CD4-positive, alpha-beta T cell treated with Interleukin-1 beta for 1 hour (primary cell): ENCODE results near the gene POPDC2.

Experiments
- DNase-seq, 2 donors: peaks; one replicate each; pipeline ENCODE4 v3.0.0-alpha.2; 2020 to 2022

The POPDC2 gene

DNA sequence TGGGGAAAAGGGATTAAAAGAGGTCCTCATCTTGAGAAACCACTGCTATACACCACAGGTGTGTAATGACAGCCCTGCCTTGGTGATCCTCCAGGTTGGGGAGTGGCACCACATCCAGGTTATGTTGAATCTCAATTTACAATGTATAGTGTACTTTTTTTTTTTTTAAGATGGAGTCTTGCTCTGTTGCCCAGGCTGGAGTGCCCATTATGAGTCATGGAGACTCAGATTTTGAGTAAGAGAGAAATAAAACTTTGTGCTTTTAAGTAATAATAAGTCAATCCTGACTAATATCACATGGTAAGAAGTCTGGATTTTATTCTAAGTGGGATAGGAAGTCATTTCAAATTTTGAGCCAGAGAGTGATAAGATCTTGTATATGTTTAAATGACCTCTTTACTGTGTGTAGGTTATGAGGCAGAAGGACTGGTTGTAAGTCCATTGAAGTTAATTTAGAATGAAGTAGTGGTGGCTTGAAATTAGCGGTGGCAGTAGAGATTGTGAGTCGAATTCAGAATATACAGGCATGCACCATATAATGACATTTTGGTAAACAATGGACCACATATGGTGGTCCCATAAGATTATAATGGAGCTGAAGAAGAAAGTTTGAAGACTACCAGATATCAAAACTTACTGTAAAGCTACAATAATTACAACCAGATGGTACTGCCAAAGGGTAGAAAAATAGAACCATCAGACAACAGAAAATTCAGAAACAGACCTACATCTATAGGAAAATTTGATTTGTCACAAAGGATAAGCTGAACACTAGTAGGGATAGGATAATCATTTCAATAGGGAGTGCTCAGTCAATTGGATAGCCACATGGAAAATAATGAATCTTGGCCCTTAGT lies 20.7 kb downstream of the POPDC2 start:
- DNase-seq, result no peak

DNA sequence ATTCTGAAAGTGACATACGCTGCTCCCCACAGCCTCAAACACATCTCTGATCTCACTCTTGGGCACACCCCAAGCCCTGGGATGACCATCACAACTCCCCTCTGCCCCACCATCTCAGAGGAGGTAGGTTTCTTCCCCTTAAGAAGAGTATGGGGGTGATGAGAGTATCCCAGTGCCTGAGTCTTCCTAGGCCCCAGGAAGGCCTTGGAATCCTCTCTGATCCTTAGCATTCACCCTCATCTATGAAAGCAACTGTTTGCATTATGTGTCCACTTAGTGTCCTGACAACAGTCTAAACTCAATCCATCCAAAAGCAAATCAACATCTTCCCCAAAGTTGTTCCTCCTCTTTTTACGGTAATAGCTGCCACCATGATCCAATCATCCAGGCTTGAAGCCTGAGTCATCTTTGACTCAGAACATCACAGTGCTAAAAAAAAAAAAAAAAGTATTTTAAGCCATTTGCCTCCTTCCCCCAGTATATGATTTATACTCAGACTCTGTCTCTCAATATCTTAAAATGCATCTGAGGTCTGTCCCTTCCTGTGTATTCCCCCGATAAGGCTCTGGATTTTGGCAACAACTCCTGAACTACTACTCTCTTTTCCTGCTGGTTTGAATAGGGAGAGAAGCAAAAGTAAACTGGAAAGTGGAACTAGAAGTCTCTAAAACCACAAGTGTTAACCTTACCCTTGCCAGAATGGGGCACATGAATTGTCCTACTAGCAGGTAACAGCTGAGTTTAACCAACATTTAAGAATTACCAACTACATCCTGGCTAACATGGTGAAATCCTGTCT lies 22.5 kb downstream of the POPDC2 start:
- DNase-seq, result peak in 1 of 2 donors; percentile 38

DNA sequence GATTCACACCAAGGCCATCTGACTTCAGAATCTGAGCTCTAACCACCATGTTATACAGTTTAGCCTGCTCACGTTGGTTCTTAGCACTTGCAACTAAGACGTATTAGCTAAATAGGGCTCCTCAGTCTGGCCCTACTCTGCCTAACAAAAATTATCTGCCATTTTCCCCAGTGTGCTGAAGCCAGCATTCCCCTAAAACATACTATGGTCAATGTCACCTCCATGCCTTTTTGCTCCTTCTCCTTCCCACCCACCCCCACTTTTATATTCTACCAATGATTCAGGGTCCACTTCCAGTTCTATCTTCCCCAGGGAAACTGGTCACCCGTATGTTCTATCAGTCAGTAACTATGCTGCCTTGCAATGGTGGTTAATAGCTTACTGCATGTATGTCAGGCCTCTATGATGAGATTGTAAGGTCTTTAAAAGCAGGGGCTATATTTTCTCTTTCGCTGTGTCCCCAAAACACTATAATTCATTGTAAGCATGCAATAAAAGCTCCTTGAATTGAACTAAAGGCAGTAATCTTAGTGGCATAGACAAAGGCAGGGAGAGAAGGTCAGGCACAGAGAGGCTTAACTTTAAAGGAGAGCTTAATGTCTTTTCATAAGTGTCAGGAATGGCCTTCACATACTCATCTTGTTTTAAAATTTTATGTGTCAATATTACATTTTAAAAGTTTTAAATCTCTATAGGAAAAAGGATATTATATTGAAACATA lies 23.3 kb downstream of the POPDC2 start:
- no peak for DNase-seq

DNA sequence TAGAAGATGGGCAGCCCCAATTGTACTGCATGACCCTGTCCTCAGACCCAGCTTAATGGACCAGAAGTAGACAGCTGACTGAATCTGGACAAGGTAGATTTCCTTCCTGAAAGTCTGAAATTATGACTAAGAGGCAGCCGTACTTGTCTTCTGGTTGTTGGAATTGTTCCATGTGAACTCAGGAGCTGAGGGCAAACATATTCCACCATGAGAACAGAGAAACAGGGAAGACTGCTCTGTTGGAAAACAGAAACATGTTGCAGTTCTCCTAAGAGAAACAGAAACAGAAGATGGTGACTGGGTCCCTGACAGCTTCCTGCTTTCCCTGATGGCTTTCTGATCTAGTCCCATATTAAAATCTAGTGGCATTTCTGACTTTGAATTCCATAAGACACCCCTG lies 24.1 kb downstream of the POPDC2 start:
- no peak for DNase-seq

DNA sequence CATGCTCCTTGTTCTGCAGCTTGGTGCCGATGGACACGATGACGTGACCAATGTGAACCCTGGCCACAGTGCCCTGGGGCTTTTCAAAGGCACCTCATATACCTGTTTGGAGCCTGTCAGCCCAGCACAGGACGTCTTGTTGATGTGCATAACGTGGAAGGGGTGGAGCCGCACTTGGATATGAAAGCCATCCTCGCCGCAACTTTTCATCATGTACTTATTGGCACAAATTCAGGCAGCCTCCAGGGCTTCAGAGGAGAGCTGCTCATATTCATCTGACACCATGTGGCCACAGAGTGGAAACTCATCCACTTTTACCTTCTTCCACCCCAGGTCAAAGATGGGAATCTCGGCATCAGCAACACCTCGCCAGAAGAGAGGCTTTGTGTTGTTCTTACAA lies 24.7 kb downstream of the POPDC2 start:
- no peak for DNase-seq

DNA sequence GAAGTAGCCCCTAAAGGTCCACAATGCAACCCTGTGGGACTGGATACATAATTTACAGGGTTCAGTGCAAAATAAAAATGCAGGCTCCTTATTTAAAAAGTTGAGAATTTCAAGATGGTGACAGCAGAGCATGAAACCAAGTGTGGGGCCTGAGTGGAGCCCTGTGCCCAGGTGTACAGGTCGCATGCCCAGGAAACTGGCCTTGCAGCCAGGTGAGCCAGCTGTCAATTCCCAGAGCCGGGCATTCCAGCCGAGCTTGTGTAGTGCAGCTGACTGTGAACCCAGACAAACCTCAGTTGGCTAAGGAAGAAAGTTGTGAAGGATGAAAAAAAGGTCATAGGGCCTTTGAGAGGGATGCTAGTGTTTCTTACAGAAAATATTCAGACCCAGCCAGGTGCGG lies 27.6 kb downstream of the POPDC2 start:
- DNase-seq, result no peak

DNA sequence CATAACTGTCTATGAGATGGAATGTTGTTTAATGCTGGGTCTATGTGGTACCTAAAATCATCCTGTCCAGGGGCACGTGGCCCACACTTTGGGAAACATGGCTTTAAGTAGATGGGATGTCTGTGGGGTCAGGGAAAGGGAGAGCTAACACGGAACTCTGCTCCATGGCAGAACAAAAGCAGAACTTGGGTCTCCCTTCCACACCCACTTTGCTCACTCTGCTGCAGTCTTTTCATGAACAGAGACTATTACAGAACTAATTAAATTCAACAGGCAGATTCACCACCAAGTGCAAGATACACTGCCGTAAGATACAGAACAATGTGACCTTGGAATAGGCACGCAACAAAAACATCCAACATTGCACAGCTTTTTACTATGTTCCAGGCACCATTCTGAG lies 28.2 kb downstream of the POPDC2 start:
- no peak for DNase-seq

DNA sequence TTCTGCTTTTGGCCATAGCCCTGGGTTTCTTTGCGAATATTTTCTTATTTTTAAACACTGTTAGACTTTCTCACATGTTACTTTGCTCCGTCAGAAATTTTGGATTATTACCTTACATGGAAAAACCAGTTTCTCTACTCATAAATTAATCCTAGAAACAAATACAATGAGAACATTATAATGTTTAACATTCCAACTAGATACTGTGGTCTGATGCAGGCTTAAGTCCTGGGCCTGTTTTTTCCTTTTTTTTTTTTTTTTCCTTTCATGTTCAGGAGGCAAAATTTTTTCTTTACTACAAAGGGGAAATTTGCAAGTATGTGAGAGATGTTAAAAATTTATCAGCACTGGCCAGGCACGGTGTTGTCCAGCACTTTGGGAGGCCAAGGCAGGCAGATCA lies 28.9 kb downstream of the POPDC2 start:
- no peak for DNase-seq

DNA sequence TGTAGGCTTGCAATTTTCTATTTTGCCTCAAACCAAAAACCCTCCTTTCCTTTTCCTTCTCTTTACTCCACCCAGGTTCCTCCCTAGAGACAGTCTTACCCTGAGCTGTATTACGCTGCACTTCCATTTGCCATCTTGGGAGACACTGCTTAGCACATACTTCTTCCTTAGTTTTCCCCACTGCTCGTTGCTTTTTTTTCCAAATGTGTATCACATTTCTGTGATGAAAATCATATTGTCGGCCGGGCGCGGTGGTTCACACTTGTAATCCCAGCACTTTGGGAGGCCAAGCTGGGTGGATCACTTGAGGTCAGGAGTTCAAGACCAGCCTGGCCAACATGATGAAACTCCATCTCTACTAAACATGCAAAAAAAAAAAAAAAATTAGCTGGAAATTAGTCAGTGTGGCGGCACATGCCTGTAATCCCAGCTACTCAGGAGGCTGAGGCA lies 29.5 kb downstream of the POPDC2 start:
- no peak for DNase-seq

DNA sequence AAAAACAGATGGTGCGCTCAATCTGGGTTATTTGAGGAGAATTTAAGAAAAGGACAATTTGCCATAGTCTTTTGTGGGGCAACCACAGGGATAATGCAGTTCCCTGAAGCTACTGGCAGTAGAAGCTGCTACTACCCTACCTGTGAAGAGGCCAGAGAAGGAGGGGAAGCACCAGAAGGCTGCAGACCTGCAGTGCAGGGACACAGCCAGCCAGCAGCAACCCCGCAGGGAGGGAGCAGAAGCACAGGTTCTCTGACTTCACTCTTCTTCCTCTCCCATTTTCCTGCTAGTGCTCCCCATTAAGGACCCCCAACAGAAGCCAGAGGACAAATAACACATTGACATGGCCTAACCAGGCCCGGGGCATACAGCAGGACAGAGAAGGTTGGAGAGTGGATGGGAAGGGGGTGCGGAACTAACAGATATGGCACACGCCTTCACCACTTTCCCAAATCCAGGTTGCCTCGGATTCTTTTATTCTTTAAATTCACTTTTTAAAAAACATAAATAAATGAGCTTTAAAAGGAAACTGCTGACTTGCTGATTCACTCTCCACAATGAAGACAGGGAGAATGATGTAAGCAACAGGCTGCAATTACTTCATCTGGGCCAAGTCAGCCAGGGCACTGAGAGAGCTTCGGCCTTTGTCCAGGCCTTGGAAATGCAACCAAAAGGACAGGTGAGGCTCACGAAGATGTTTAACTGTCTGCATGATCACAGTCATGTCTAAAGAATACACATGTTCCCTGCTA lies 30.1 kb downstream of the POPDC2 start:
- peak in 1 of 2 donors; percentile 32 for DNase-seq

DNA sequence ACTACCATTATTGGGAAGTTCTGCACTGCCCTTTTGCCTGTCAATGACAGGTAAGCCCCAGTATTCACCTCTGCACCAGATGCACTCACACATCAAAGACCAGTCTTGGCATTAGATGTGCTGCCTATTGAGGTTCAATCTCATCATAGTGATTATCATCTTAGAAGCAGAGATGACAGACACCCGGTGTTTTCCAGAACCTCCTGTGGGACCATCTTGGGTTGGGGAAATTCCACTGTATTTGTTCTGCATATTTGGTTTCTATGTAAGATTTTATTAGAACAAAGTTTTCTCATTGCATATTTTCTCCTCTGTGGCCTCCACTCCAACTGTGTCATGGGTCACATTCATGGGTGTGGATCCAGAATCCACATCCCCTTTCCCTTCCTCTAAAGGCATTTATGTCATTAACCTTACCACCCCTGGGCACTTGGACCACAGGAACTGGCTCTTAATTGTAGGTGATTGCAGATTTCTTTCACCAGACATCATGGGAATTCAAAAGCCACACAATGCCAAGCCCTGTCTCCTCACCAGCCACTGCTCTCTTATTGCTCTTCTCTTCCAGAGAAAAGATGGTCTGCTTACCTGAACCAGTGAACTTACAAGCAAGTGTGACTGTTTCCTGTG lies 31.5 kb downstream of the POPDC2 start:
- DNase-seq, result peak; percentile 28 to 44

DNA sequence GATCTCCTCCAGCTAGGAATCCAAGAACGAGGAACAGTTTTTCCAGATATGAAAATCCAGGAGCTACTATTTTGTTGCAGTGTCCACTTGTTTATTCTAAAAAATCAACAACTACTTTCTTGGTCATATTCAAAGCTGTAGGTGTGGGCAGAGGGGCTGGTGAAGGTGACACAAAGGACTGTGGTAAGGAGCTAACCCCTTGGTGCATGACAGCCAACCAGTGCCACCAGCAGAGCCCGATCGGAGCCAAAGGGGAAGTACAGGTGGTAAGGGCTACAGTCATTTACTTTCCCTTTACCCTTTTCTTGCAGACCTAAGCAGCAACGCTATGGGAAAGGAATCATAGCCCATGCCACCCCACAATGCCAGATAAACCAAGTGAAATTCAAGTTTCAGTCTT lies 32.0 kb downstream of the POPDC2 start:
- peak; percentile 16 to 51 for DNase-seq

DNA sequence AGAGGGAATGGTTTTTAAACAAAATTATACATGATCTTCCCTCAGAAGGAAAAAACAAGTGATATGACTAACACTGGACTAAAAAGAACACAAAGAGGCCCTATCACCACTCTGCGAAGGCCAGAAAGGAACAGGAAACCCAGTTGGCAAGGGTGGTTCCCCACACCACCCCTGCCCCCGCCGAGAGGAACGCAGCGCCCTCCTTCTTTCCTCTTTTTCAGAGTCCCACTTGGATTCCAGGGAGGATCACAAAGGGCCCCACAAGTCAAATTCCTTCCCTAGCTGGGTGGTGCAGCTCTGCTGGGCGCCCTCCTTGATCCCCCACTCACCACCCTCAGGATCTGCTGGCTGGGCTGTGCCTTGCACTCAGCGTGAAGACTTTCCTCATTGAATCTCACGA lies 32.9 kb downstream of the POPDC2 start:
- DNase-seq, result peak; percentile 27 to 55

DNA sequence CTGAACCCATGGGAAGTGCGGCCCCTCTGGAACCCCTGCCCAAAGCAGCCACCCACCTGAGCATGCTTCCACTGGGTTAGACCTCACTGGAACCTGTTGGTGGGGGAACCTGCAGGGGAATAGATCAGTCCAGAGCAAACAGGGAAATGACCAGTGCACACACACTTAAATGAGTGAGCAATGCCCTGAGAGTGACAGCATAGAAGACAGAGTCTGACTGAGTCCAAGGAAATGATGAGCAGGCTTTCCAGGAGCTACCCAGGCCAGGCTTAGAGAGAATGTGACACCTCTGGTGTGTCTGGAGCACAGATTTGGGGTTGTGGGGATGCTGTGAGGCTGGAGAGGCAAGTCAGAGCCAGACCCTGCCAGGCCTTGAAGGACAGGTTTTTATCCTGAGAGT lies 34.2 kb downstream of the POPDC2 start:
- no peak for DNase-seq

DNA sequence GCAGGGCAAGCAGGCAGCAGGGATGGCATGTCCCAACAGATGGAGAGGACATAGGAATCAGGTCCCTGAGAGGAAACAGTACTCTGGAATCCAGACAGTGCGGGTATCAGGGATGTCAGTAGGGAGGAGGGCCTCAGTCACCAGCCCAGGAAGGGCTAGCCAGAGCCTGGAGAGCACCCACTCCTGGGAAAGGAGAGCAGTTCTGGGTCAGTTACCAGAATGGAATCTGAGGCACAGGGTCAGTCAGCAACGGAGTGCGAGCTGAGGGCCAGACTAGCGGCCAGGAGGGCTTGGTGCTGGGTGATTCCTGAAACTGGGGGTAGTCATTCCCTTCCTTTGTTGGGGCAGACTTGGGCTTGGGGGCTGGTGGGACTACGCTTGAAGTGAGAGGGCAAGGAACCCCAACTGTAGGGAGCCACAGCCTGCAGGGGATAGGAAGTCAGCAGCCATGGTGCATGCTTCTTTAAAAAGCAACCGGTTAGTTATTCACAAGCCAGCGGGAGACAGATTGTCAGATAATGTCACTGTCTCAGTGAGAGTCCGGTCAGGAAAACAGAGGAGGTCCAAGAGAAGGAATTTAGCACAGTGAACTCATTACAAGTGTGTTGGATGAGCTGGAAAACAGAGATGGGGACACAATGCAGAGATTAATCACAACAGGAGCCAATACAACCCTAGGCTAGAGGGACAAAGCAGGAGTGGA lies 34.8 kb downstream of the POPDC2 start:
- no peak for DNase-seq

DNA sequence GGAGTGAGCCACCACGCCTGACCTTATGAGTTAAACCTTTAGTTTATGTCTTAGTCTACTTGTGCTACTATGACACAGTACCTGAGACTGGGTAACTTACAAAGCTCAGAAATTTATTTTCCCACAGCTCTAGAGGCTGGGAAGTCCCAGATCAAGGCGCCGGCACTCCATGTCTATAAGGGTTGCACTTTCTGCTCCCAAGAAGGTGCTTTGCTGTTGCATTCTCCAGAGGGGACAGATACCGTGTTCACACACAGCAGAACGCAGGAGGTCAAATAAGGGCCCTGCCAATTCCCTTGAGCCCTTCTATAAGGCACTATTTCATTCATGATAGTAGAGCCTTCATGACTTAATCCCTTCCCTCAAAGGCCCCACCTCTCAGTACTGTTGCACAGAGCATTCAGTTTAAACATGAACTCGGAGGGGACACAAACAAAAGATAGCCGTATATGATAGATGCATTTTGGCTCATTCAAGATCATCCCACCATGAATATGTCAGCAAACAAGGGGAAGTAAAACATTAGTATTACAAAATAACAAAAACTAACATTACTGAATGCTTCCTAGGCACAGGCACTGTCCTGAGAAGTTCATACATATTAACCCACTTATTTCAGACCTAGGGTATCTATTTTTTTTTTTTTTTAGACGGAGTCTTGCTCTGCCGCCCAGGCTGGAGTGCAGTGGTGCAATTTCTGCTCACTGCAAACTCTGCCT lies 36.2 kb downstream of the POPDC2 start:
- no peak for DNase-seq

DNA sequence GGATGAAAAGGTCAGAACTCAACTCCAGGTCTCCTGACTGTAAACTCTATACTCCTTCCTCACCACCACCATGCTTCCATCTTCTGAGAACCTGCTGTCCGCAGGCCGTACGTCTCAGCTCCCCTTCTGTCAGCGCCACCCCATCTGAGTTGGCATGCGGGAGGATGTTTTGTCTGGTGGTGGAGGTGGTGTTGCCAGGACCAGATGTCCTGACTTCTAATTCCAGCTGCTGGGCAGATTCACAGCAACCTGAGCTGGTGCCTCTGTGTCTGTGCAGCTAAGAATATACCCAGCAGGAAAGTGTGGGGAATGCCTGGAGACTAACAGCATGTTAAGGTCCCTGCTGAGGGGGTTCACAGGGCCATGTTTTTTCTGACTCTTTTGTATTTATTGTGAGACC lies 39.5 kb downstream of the POPDC2 start:
- no peak for DNase-seq

DNA sequence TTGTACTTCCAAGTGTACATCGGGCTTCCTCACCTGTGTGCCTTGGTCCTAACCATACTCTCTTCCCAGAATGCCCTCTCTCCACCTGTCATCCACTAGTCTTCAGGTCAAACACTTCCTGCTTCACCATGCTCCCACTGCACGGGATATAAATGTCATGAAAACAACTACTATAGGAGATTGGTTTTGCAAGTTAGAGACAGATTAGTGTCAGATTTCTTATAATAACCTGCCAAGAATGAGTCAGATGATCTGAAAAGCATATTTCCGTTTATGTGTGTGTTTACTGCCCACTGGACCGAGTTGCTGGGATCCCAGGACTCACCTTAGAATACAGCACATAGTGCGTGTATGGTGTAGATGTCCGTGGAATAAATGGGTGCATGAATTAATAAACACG lies 41.3 kb downstream of the POPDC2 start:
- no peak for DNase-seq

DNA sequence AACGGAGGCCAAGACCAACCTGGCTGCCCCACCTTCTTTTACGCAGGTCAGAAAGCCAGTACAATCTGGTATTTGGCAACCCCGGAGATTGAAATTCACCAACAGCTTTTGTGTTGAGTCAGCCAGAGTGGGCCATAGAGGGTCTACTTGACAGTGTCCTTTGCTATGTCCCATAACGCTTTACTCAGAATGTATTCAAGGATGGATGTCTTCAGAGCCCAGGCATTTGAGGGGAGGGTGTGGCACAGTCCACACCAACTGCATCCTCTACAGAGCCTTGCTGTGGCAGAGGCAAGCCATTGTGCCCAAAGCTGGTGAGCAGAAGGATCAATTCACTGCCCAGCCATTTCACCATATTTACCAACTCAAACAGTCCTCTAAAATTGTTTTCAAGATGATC lies 44.3 kb downstream of the POPDC2 start:
- no peak for DNase-seq

DNA sequence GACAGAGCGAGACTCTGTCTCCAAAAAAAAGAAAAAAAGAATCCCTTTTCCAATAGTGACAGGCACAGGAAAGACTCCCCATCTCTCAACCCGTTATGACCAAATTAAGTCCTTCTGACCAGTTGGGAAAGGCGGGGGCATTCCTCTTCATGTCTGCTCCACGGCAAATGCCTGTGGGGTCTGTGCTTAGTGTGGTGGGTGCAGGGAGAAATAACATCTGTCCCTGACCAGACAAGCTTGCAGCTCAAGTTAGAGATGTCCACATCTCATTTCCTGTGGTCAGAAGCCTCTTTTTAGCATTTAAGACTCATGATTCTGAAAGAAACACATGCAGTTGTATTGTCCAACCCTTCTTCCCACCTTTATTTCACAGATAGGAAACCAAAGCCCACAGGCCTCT lies 46.5 kb downstream of the POPDC2 start:
- DNase-seq, result no peak

DNA sequence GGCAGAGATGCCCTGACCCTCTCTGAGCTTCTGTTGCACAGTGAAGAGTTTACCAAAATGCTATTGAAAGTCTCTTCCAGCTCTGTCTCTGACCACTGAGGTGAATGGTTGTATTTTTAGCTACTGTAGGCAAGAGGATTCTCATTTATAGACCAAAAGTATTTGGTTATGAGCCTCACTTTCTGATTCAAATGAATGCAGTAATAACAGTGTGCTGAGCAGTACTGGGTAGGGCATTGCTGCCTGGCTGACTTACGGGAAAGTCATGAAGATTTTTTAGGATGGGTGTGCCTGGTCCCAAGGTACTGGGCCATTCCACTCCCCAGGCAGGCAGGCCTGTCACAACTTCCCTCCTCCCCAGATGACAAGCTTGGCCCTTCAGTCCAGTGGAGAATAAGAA lies 47.2 kb downstream of the POPDC2 start:
- DNase-seq, result no peak
